H9 (cell line): ENCODE data around the gene NOTUM. TPM values are rescaled to one million over a fixed set of nuclear protein-coding genes. Genes with fewer than 3 reads are reported as not detected.
A peak's percentile ranks its signal among the peaks of the same experiment; 100 is the strongest.

Experiments used
- DNase-seq: peaks from one replicate; pipeline ENCODE4 v3.0.0-alpha.2; 2017
- H2AFZ ChIP-seq: one replicate; pipeline ENCODE4 v1.6.1; 2013; ENCODE audit warnings: mild to moderate bottlenecking, low read length, control low read depth, moderate library complexity
- H2AK5ac ChIP-seq: 2 replicates; pipeline ENCODE4 v1.6.1; 2013; ENCODE audit warnings: low read length, control low read depth, mixed read lengths; ENCODE audit not compliant: insufficient read length
- H2BK120ac ChIP-seq: one replicate; pipeline ENCODE4 v1.6.1; 2013; ENCODE audit warnings: low read depth, mild to moderate bottlenecking, low read length, control low read depth, inconsistent platforms; ENCODE audit not compliant: poor library complexity, severe bottlenecking
- H2BK12ac ChIP-seq: 2 replicates; pipeline ENCODE4 v1.6.1; 2013; ENCODE audit warnings: low read length, control low read depth, mixed read lengths, low read depth; ENCODE audit not compliant: insufficient read length
- H2BK15ac ChIP-seq: 2 replicates; pipeline ENCODE4 v1.6.1; 2013; ENCODE audit warnings: low read depth, low read length, control low read depth
- H2BK20ac ChIP-seq: one replicate; pipeline ENCODE4 v1.6.1; 2013; ENCODE audit warnings: low read depth, mild to moderate bottlenecking, low read length, control low read depth, inconsistent platforms; ENCODE audit not compliant: poor library complexity, severe bottlenecking
- H2BK5ac ChIP-seq: 2 replicates; pipeline ENCODE4 v1.6.1; 2013; ENCODE audit warnings: low read length, control low read depth, mixed read lengths; ENCODE audit not compliant: insufficient read length
- H3K14ac ChIP-seq: 2 replicates; pipeline ENCODE4 v1.6.1; 2013; ENCODE audit warnings: low read length, control low read depth; ENCODE audit not compliant: insufficient read depth
- H3K18ac ChIP-seq: 2 replicates; pipeline ENCODE4 v1.6.1; 2013; ENCODE audit warnings: low read depth, mild to moderate bottlenecking, mixed read lengths, low read length, control low read depth; ENCODE audit not compliant: insufficient read length
- H3K23ac ChIP-seq: 2 replicates; pipeline ENCODE4 v1.6.1; 2013; ENCODE audit warnings: low read length, control low read depth, mixed read lengths, low read depth; ENCODE audit not compliant: insufficient read length
- H3K23me2 ChIP-seq: 2 replicates; pipeline ENCODE4 v1.6.1; 2013; ENCODE audit warnings: low read depth, mild to moderate bottlenecking, mixed read lengths, low read length, control low read depth; ENCODE audit not compliant: insufficient read length, poor library complexity, severe bottlenecking
- H3K27ac ChIP-seq: 2 replicates; pipeline ENCODE4 v1.5.1; 2013; ENCODE audit warnings: low read length, control low read depth, mixed read lengths, low read depth; ENCODE audit not compliant: insufficient read length
- H3K27me3 ChIP-seq: 2 replicates; pipeline ENCODE4 v1.6.1; 2013; ENCODE audit warnings: low read length, control low read depth, inconsistent platforms; ENCODE audit not compliant: insufficient read depth
- H3K4ac ChIP-seq: 2 replicates; pipeline ENCODE4 v1.6.1; 2013; ENCODE audit warnings: low read depth, mild to moderate bottlenecking, control low read depth, inconsistent platforms, low read length, moderate library complexity
- H3K4me1 ChIP-seq: 2 replicates; pipeline ENCODE4 v1.6.1; 2013; ENCODE audit warnings: low read length, control low read depth, inconsistent platforms; ENCODE audit not compliant: insufficient read depth
- H3K4me2 ChIP-seq: 2 replicates; pipeline ENCODE4 v1.6.1; 2013; ENCODE audit warnings: low read length, control low read depth, mixed read lengths; ENCODE audit not compliant: insufficient read length, insufficient read depth
- H3K56ac ChIP-seq: 2 replicates; pipeline ENCODE4 v1.6.1; 2013; ENCODE audit warnings: low read depth, mild to moderate bottlenecking, mixed read lengths, low read length, control low read depth; ENCODE audit not compliant: insufficient read length
- H3K79me1 ChIP-seq: 2 replicates; pipeline ENCODE4 v1.6.1; 2013; ENCODE audit warnings: low read depth, mild to moderate bottlenecking, moderate library complexity, low read length, control low read depth, inconsistent platforms; ENCODE audit not compliant: insufficient read depth, poor library complexity, severe bottlenecking
- H3K79me2 ChIP-seq: 2 replicates; pipeline ENCODE4 v1.6.1; 2013; ENCODE audit warnings: low read length, control low read depth, inconsistent platforms; ENCODE audit not compliant: insufficient read depth
- H3K9ac ChIP-seq: 2 replicates; pipeline ENCODE4 v1.6.1; 2013; ENCODE audit warnings: low read length, control low read depth, mixed read lengths; ENCODE audit not compliant: insufficient read length; ENCODE audit errors: extremely low read depth
- H3K9me3 ChIP-seq: one replicate; pipeline ENCODE4 v1.6.1; 2013; ENCODE audit warnings: low read depth, low read length, inconsistent platforms; ENCODE audit not compliant: control insufficient read depth
- H3T11ph ChIP-seq: one replicate; pipeline ENCODE4 v1.6.1; 2013; ENCODE audit warnings: mild to moderate bottlenecking, low read length, control low read depth, inconsistent platforms
- H4K20me1 ChIP-seq: one replicate; pipeline ENCODE4 v1.6.1; 2013; ENCODE audit not compliant: control insufficient read depth, insufficient read length, insufficient read depth
- H4K5ac ChIP-seq: 2 replicates; pipeline ENCODE4 v1.6.1; 2013; ENCODE audit warnings: low read depth, mild to moderate bottlenecking, mixed read lengths, low read length, control low read depth; ENCODE audit not compliant: insufficient read length
- H4K8ac ChIP-seq: replicated peaks from 2 replicates; pipeline ENCODE4 v1.6.1; 2013; ENCODE audit warnings: low read length, control low read depth, mixed read lengths, low read depth; ENCODE audit not compliant: insufficient read length
- H4K91ac ChIP-seq: 2 replicates; pipeline ENCODE4 v1.6.1; 2013; ENCODE audit warnings: low read depth, mild to moderate bottlenecking, moderate library complexity, mixed read lengths, low read length, control low read depth; ENCODE audit not compliant: insufficient read length
- H3K27ac Mint-ChIP-seq, 3 experiments: 2 replicates in 2 of 3; 3 replicates in 1 of 3; pipeline ENCODE4 v1.8.0; 2020 to 2021; ENCODE audit warnings: mixed read lengths in 3 of 3, mild to moderate bottlenecking in 1 of 3, moderate library complexity in 1 of 3
- H3K27me3 Mint-ChIP-seq: 2 replicates; pipeline ENCODE4 v1.8.0; 2021; ENCODE audit warnings: low read depth, mild to moderate bottlenecking, moderate library complexity, mixed read lengths
- H3K36me3 Mint-ChIP-seq, 3 experiments: 2 replicates in 2 of 3; 3 replicates in 1 of 3; pipeline ENCODE4 v1.8.0; 2020 to 2021; ENCODE audit warnings: low read depth in 3 of 3, mixed read lengths in 3 of 3; ENCODE audit not compliant: insufficient read depth in 1 of 3
- H3K4me1 Mint-ChIP-seq, 2 experiments: 2 replicates each; pipeline ENCODE4 v1.8.0; 2020; ENCODE audit warnings: mixed read lengths in 2 of 2
- H3K4me3 Mint-ChIP-seq, 2 experiments: 2 replicates in 1 of 2; 3 replicates in 1 of 2; pipeline ENCODE4 v1.8.0; 2020 to 2021; ENCODE audit warnings: mild to moderate bottlenecking in 2 of 2, mixed read lengths in 2 of 2, moderate library complexity in 1 of 2
- H3K9me3 Mint-ChIP-seq, 2 experiments: 2 replicates in 1 of 2; 3 replicates in 1 of 2; pipeline ENCODE4 v1.8.0; 2020; ENCODE audit warnings: mild to moderate bottlenecking in 2 of 2, mixed read lengths in 2 of 2, moderate library complexity in 1 of 2
- WGBS: extraction: QIAGEN DNeasy Blood & Tissue Kit; methylation state at CpG from one replicate; pipeline ENCODE4 v1.1.7; 2013; ENCODE audit warnings: missing lambda C conversion rate, low lambda C conversion rate, mixed read lengths; ENCODE audit not compliant: insufficient read length; ENCODE audit errors: extremely low coverage; 5-methylcytosine and 5-hydroxymethylcytosine counted together
- long read RNA-seq: library from polyadenylated mRNA; unstranded; transcript quantifications from one replicate; pipeline ENCODE4 v2.0.0, GENCODE V29; 2020
- total RNA-seq: library from RNA; stranded (reverse); gene quantifications from 2 replicates; pipeline ENCODE4 v1.2.1, GENCODE V29; 2021
- TF ChIP-seq, protein P1 (sequence below): fragments of 200-600 bp; sonication (generic); conservative IDR thresholded peaks from 3 replicates; pipeline ENCODE4 v1.8.0; 2021; ENCODE audit warnings: antibody characterized with exemption, mild to moderate bottlenecking

Gene NOTUM
- total RNA-seq = 2.0 and 2.1 TPM in 2 replicates
- long read RNA-seq, partial matches to known transcripts = 1 of 2 reads
- long read RNA-seq, other reads (novel, unspliced or antisense) = 0 of 2 reads

DNA sequence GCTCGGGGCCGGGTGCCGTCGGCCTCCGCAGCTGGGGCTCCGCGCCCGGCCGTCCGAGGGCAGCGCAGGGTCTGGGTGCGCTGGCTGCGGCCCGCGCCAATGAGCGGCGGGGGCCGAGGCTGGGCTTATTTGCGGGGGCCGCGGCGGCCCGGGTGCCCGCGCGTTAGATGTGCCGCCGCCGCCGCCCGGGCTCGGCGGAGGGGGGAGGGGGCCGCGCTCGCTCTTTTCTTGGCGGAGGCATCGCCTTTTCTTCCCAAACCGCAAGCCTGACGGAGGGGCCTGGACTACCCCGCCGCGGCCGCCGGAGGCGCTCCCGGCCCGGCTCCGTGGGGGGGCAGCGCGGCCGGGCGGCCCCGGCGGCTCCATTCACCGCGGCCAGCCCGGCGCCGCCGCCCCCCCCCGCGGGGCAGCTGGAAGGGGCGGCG, at the start of gene NOTUM:
TSS of gene NOTUM (minus strand) at position 101 of the 425 bp plus-strand sequence. CDS start 278 bp downstream, outside the sequence.
- no peak within 1 kb of the TSS for H2AK5ac ChIP-seq
- H3K4me3 Mint-ChIP-seq = peak within 1 kb of the TSS; percentile 36 to 72; a peak in 3 of 5 replicates

More for the DNA sequence above, at the start of gene NOTUM:
- no peaks in the 10 kb centered on the region for H3K79me1 ChIP-seq
- no peak within 1 kb of the TSS for H2BK20ac ChIP-seq
- WGBS = no CpG with 5 or more reads among the region's 65 CpGs
- peaks cover 79% of the 10 kb centered on the region for H3K27me3 Mint-ChIP-seq
- no peaks in the 10 kb centered on the region for H3K79me2 ChIP-seq
- no peak for DNase-seq
- H3K23ac ChIP-seq = no peak within 1 kb of the TSS
- TF ChIP-seq, protein P1, sequence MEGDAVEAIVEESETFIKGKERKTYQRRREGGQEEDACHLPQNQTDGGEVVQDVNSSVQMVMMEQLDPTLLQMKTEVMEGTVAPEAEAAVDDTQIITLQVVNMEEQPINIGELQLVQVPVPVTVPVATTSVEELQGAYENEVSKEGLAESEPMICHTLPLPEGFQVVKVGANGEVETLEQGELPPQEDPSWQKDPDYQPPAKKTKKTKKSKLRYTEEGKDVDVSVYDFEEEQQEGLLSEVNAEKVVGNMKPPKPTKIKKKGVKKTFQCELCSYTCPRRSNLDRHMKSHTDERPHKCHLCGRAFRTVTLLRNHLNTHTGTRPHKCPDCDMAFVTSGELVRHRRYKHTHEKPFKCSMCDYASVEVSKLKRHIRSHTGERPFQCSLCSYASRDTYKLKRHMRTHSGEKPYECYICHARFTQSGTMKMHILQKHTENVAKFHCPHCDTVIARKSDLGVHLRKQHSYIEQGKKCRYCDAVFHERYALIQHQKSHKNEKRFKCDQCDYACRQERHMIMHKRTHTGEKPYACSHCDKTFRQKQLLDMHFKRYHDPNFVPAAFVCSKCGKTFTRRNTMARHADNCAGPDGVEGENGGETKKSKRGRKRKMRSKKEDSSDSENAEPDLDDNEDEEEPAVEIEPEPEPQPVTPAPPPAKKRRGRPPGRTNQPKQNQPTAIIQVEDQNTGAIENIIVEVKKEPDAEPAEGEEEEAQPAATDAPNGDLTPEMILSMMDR = peak; percentile 36; the same call in 2 of the 3 replicates
- H3K23me2 ChIP-seq = peaks cover 3% of the 10 kb centered on the region
- no peak within 1 kb of the TSS for H3K9ac ChIP-seq
- H3K9me3 Mint-ChIP-seq = peaks cover 0 to 4% of the 10 kb centered on the region in 2 experiments; a peak in 1 of 5 replicates
- H3K14ac ChIP-seq = no peak within 1 kb of the TSS
- no peaks in the 10 kb centered on the region for H3K9me3 ChIP-seq
- H2BK120ac ChIP-seq = no peak within 1 kb of the TSS
- no peaks in the 10 kb centered on the region for H3K4me1 ChIP-seq
- no peak within 1 kb of the TSS for H3K4ac ChIP-seq
- H2BK12ac ChIP-seq = no peak within 1 kb of the TSS
- no peak within 1 kb of the TSS for H2BK15ac ChIP-seq
- no peaks in the 10 kb centered on the region; a peak in 1 of 7 replicates for H3K36me3 Mint-ChIP-seq
- H4K8ac ChIP-seq = no peak within 1 kb of the TSS
- no peak within 1 kb of the TSS for H2BK5ac ChIP-seq
- H3K18ac ChIP-seq = no peak within 1 kb of the TSS
- no peak within 1 kb of the TSS for H3K27ac ChIP-seq
- no peak within 1 kb of the TSS for H3T11ph ChIP-seq
- H3K27me3 ChIP-seq = peaks cover 43% of the 10 kb centered on the region; the same call in 1 of the 2 replicates
- H3K56ac ChIP-seq = no peak within 1 kb of the TSS
- no peaks in the 10 kb centered on the region for H4K20me1 ChIP-seq
- H4K91ac ChIP-seq = no peak within 1 kb of the TSS
- peak within 1 kb of the TSS; percentile 4 for H3K4me2 ChIP-seq
- H3K4me1 Mint-ChIP-seq = peaks cover 9 to 10% of the 10 kb centered on the region in 2 experiments
- no peak within 1 kb of the TSS for H2AFZ ChIP-seq
- no peak within 1 kb of the TSS for H3K27ac Mint-ChIP-seq
- no peak within 1 kb of the TSS for H4K5ac ChIP-seq
